WTC11 (cell line): ENCODE data around the gene TAGLN3. TPM values are rescaled to one million over a fixed set of nuclear protein-coding genes. Genes with fewer than 3 reads are reported as not detected.

Experiments
- ATAC-seq: fragments of 200-7000 bp; cut with Tn5 transposase; 2 replicates; pipeline ENCODE4 v1.10.0; 2021; ENCODE audit warnings: mild to moderate bottlenecking, moderate library complexity
- CTCF ChIA-PET: fragments of 300-600 bp; sonication (Branson Sonifier 250); formaldehyde crosslinking; loops from one replicate; lab custom pipeline; 2021; ENCODE audit warnings: antibody characterized with exemption; lab: Charles Lee
- POLR2A ChIA-PET: fragments of 350-600 bp; sonication (Branson Sonifier 250); formaldehyde crosslinking; loops from one replicate; lab custom pipeline; 2021; ENCODE audit warnings: antibody characterized with exemption; lab: Charles Lee
- DNase-seq: peaks from one replicate; pipeline ENCODE4 v3.0.0; 2021; ENCODE audit warnings: low spot score
- H3K27ac Mint-ChIP-seq: 2 replicates; pipeline ENCODE4 v1.8.0; 2021; ENCODE audit warnings: mixed read lengths
- H3K27me3 Mint-ChIP-seq: 2 replicates; pipeline ENCODE4 v1.8.0; 2021; ENCODE audit warnings: low read depth, mild to moderate bottlenecking, moderate library complexity, mixed read lengths
- H3K36me3 Mint-ChIP-seq: 2 replicates; pipeline ENCODE4 v1.8.0; 2021; ENCODE audit warnings: mixed read lengths
- H3K4me1 Mint-ChIP-seq: 2 replicates; pipeline ENCODE4 v1.8.0; 2022; ENCODE audit warnings: mixed read lengths
- H3K4me3 Mint-ChIP-seq: 2 replicates; pipeline ENCODE4 v1.8.0; 2021; ENCODE audit warnings: mild to moderate bottlenecking, moderate library complexity, mixed read lengths
- H3K9me3 Mint-ChIP-seq: 2 replicates; pipeline ENCODE4 v1.8.0; 2021; ENCODE audit warnings: mixed read lengths
- ATF1 ChIP-seq: sonication (generic); formaldehyde crosslinking; IDR thresholded peaks from 2 replicates; pipeline ENCODE4 v1.8.1; 2023; ENCODE audit warnings: mild to moderate bottlenecking, moderate library complexity, missing genetic modification reagents
- E2F5 ChIP-seq: sonication (generic); formaldehyde crosslinking; IDR thresholded peaks from 2 replicates; pipeline ENCODE4 v1.8.1; 2022; ENCODE audit warnings: mild to moderate bottlenecking, moderate library complexity, missing genetic modification reagents
- ERG ChIP-seq: fragments of 250-450 bp; sonication (Bioruptor Pico); IDR thresholded peaks from 2 replicates; pipeline ENCODE4 v1.8.0; 2021; ENCODE audit warnings: mild to moderate bottlenecking
- GTF2I ChIP-seq: fragments of 250-450 bp; sonication (Bioruptor Pico); conservative IDR thresholded peaks from 2 replicates; pipeline ENCODE4 v1.4.0; 2021; ENCODE audit warnings: mild to moderate bottlenecking
- HMGA2 ChIP-seq: fragments of 250-450 bp; sonication (Bioruptor Pico); IDR thresholded peaks from 2 replicates; pipeline ENCODE4 v1.4.0; 2021; ENCODE audit warnings: mild to moderate bottlenecking, moderate library complexity
- JAZF1 ChIP-seq: fragments of 250-450 bp; sonication (Bioruptor Pico); IDR thresholded peaks from 2 replicates; pipeline ENCODE4 v1.9.0; 2021; ENCODE audit warnings: moderate library complexity, mild to moderate bottlenecking, inconsistent platforms
- NFE2L1 ChIP-seq: sonication (generic); formaldehyde crosslinking; IDR thresholded peaks from 2 replicates; pipeline ENCODE4 v1.8.1; 2023; ENCODE audit warnings: missing genetic modification reagents
- NR2C2 ChIP-seq: sonication (generic); formaldehyde crosslinking; IDR thresholded peaks from 2 replicates; pipeline ENCODE4 v1.8.0; 2022; ENCODE audit warnings: mild to moderate bottlenecking, missing genetic modification reagents
- SOX15 ChIP-seq: fragments of 250-450 bp; sonication (Bioruptor Pico); IDR thresholded peaks from 2 replicates; pipeline ENCODE4 v1.9.0; 2021; ENCODE audit warnings: mild to moderate bottlenecking
- TCF7 ChIP-seq: sonication (generic); formaldehyde crosslinking; IDR thresholded peaks from 2 replicates; pipeline ENCODE4 v1.8.0; 2022; ENCODE audit warnings: mild to moderate bottlenecking, low read depth, missing genetic modification reagents, moderate library complexity
- TEAD1 ChIP-seq: sonication (generic); formaldehyde crosslinking; IDR thresholded peaks from 2 replicates; pipeline ENCODE4 v1.8.0; 2022; ENCODE audit warnings: mild to moderate bottlenecking, missing genetic modification reagents
- TP53 ChIP-seq: sonication (generic); formaldehyde crosslinking; IDR thresholded peaks from 2 replicates; pipeline ENCODE4 v1.8.1; 2023; ENCODE audit warnings: mild to moderate bottlenecking, missing genetic modification reagents
- ZNF138 ChIP-seq: sonication (generic); formaldehyde crosslinking; conservative IDR thresholded peaks from 2 replicates; pipeline ENCODE4 v1.8.1; 2022; ENCODE audit warnings: mild to moderate bottlenecking, moderate library complexity, missing genetic modification reagents
- total RNA-seq: library from RNA; stranded (reverse); gene quantifications from 3 replicates; pipeline ENCODE4 v1.2.3, GENCODE V29; 2021
- TF ChIP-seq, protein P1 (sequence below): fragments of 250-450 bp; sonication (Bioruptor Pico); IDR thresholded peaks from 2 replicates; pipeline ENCODE4 v2.1.2; 2022; ENCODE audit warnings: mild to moderate bottlenecking, moderate library complexity
- TF ChIP-seq, protein P2 (sequence below): fragments of 200-600 bp; IDR thresholded peaks from 2 replicates; pipeline ENCODE4 v1.8.0; 2022; ENCODE audit warnings: antibody characterized with exemption
- TF ChIP-seq, protein P3 (sequence below): sonication (generic); formaldehyde crosslinking; IDR thresholded peaks from 2 replicates; pipeline ENCODE4 v1.8.0; 2022; ENCODE audit warnings: mild to moderate bottlenecking, missing genetic modification reagents
- TF ChIP-seq, protein P4 (sequence below): sonication (generic); formaldehyde crosslinking; IDR thresholded peaks from 2 replicates; pipeline ENCODE4 v1.8.1; 2023; ENCODE audit warnings: mild to moderate bottlenecking, missing genetic modification reagents, borderline replicate concordance
- TF ChIP-seq, protein P5 (sequence below): fragments of 250-450 bp; sonication (Bioruptor Pico); IDR thresholded peaks from 2 replicates; pipeline ENCODE4 v1.9.0; 2021; ENCODE audit warnings: mild to moderate bottlenecking, borderline replicate concordance
- TF ChIP-seq, protein P6 (sequence below): sonication (generic); formaldehyde crosslinking; IDR thresholded peaks from 2 replicates; pipeline ENCODE4 v1.8.1; 2022; ENCODE audit warnings: missing genetic modification reagents, borderline replicate concordance

The TAGLN3 gene
- total RNA-seq, 1 experiment from 2014 or later: 2.8 TPM

DNA sequence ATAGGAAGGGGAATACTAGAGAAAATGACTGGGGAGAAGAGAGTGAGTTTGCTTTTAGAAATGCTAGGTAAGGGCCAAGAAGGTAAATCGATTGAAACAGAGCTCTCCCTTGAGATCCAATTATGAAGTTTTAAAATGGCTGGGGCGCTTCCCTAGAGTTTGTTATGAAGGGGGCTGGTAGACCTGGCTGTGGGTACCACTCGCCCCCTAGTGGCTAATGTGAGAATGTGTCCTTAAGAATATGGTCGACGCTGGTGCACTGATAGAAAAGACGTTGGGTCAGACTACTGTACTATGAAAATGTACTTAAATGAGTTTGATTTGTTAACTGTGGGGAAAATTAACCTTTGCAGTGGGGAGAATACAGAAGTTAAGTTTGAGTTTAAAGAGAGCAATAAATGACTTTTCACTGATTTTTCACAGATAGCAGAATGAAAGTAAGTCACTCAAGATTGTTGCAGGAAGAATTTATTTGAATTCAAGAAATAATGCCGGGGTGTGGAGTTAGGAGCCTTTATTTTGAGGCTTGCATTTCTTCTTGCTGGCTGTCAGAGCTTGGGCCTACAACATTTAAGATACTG lies 45.0 kb downstream of the TAGLN3 start:
- ATAC-seq (peak; percentile 86), DNase-seq (peak; percentile 34)
- Mint-ChIP-seq H3K27me3 (no peaks in the 10 kb centered on the region), H3K36me3 (peaks cover 3% of the 10 kb centered on the region), H3K4me1 (peaks cover 31% of the 10 kb centered on the region), H3K4me3 (no peak overlapping the region), H3K27ac (no peak overlapping the region), H3K9me3 (peaks cover 7% of the 10 kb centered on the region)
- ChIA-PET CTCF (interaction anchor here (0.6 to 4.1 kb wide), 29 partner anchors 9 to 377 kb away, joined by 3 to 38 read pairs (median 4); partner anchors contain the start of genes ABHD10 and C3orf52), POLR2A (no interaction called here)
- TF ChIP-seq, protein P1, sequence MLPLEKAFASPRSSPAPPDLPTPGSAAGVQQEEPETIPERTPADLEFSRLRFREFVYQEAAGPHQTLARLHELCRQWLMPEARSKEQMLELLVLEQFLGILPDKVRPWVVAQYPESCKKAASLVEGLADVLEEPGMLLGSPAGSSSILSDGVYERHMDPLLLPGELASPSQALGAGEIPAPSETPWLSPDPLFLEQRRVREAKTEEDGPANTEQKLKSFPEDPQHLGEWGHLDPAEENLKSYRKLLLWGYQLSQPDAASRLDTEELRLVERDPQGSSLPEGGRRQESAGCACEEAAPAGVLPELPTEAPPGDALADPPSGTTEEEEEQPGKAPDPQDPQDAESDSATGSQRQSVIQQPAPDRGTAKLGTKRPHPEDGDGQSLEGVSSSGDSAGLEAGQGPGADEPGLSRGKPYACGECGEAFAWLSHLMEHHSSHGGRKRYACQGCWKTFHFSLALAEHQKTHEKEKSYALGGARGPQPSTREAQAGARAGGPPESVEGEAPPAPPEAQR (CRISPR knock-in tag): no peak
- TF ChIP-seq, protein P2, sequence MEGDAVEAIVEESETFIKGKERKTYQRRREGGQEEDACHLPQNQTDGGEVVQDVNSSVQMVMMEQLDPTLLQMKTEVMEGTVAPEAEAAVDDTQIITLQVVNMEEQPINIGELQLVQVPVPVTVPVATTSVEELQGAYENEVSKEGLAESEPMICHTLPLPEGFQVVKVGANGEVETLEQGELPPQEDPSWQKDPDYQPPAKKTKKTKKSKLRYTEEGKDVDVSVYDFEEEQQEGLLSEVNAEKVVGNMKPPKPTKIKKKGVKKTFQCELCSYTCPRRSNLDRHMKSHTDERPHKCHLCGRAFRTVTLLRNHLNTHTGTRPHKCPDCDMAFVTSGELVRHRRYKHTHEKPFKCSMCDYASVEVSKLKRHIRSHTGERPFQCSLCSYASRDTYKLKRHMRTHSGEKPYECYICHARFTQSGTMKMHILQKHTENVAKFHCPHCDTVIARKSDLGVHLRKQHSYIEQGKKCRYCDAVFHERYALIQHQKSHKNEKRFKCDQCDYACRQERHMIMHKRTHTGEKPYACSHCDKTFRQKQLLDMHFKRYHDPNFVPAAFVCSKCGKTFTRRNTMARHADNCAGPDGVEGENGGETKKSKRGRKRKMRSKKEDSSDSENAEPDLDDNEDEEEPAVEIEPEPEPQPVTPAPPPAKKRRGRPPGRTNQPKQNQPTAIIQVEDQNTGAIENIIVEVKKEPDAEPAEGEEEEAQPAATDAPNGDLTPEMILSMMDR: peak; percentile 89
- no peak for TF ChIP-seq TP53

GRCh38 chr3:112046599-112046998 lies 47.9 kb downstream of the TAGLN3 start:
- no peak for ATAC-seq
- no peak overlapping the region for H3K4me3 Mint-ChIP-seq
- no peaks in the 10 kb centered on the region; the same call in 1 of the 2 replicates for H3K27me3 Mint-ChIP-seq
- H3K36me3 Mint-ChIP-seq: no peaks in the 10 kb centered on the region
- no peak for DNase-seq
- CTCF ChIA-PET: no interaction called here
- peaks cover 23% of the 10 kb centered on the region for H3K4me1 Mint-ChIP-seq
- no peak overlapping the region for H3K27ac Mint-ChIP-seq
- POLR2A ChIA-PET: no interaction called here
- H3K9me3 Mint-ChIP-seq: no peaks in the 10 kb centered on the region
- no peak for TF ChIP-seq GTF2I (CRISPR knock-in tag)
- no peak for TF ChIP-seq E2F5
- no peak for TF ChIP-seq ERG (CRISPR knock-in tag)
- TF ChIP-seq NR2C2: no peak
- TF ChIP-seq, protein P3, sequence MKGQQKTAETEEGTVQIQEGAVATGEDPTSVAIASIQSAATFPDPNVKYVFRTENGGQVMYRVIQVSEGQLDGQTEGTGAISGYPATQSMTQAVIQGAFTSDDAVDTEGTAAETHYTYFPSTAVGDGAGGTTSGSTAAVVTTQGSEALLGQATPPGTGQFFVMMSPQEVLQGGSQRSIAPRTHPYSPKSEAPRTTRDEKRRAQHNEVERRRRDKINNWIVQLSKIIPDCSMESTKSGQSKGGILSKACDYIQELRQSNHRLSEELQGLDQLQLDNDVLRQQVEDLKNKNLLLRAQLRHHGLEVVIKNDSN (CRISPR knock-in tag): no peak
- TF ChIP-seq, protein P4, sequence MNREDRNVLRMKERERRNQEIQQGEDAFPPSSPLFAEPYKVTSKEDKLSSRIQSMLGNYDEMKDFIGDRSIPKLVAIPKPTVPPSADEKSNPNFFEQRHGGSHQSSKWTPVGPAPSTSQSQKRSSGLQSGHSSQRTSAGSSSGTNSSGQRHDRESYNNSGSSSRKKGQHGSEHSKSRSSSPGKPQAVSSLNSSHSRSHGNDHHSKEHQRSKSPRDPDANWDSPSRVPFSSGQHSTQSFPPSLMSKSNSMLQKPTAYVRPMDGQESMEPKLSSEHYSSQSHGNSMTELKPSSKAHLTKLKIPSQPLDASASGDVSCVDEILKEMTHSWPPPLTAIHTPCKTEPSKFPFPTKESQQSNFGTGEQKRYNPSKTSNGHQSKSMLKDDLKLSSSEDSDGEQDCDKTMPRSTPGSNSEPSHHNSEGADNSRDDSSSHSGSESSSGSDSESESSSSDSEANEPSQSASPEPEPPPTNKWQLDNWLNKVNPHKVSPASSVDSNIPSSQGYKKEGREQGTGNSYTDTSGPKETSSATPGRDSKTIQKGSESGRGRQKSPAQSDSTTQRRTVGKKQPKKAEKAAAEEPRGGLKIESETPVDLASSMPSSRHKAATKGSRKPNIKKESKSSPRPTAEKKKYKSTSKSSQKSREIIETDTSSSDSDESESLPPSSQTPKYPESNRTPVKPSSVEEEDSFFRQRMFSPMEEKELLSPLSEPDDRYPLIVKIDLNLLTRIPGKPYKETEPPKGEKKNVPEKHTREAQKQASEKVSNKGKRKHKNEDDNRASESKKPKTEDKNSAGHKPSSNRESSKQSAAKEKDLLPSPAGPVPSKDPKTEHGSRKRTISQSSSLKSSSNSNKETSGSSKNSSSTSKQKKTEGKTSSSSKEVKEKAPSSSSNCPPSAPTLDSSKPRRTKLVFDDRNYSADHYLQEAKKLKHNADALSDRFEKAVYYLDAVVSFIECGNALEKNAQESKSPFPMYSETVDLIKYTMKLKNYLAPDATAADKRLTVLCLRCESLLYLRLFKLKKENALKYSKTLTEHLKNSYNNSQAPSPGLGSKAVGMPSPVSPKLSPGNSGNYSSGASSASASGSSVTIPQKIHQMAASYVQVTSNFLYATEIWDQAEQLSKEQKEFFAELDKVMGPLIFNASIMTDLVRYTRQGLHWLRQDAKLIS (CRISPR knock-in tag): no peak
- TF ChIP-seq HMGA2 (CRISPR knock-in tag): no peak
- no peak for TF ChIP-seq ZNF138 (CRISPR knock-in tag)
- TF ChIP-seq NFE2L1 (CRISPR knock-in tag): no peak
- no peak for TF ChIP-seq SOX15 (CRISPR knock-in tag)
- TF ChIP-seq, protein P5, sequence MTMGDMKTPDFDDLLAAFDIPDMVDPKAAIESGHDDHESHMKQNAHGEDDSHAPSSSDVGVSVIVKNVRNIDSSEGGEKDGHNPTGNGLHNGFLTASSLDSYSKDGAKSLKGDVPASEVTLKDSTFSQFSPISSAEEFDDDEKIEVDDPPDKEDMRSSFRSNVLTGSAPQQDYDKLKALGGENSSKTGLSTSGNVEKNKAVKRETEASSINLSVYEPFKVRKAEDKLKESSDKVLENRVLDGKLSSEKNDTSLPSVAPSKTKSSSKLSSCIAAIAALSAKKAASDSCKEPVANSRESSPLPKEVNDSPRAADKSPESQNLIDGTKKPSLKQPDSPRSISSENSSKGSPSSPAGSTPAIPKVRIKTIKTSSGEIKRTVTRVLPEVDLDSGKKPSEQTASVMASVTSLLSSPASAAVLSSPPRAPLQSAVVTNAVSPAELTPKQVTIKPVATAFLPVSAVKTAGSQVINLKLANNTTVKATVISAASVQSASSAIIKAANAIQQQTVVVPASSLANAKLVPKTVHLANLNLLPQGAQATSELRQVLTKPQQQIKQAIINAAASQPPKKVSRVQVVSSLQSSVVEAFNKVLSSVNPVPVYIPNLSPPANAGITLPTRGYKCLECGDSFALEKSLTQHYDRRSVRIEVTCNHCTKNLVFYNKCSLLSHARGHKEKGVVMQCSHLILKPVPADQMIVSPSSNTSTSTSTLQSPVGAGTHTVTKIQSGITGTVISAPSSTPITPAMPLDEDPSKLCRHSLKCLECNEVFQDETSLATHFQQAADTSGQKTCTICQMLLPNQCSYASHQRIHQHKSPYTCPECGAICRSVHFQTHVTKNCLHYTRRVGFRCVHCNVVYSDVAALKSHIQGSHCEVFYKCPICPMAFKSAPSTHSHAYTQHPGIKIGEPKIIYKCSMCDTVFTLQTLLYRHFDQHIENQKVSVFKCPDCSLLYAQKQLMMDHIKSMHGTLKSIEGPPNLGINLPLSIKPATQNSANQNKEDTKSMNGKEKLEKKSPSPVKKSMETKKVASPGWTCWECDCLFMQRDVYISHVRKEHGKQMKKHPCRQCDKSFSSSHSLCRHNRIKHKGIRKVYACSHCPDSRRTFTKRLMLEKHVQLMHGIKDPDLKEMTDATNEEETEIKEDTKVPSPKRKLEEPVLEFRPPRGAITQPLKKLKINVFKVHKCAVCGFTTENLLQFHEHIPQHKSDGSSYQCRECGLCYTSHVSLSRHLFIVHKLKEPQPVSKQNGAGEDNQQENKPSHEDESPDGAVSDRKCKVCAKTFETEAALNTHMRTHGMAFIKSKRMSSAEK: no peak
- no peak for TF ChIP-seq JAZF1 (CRISPR knock-in tag)
- TF ChIP-seq, protein P6, sequence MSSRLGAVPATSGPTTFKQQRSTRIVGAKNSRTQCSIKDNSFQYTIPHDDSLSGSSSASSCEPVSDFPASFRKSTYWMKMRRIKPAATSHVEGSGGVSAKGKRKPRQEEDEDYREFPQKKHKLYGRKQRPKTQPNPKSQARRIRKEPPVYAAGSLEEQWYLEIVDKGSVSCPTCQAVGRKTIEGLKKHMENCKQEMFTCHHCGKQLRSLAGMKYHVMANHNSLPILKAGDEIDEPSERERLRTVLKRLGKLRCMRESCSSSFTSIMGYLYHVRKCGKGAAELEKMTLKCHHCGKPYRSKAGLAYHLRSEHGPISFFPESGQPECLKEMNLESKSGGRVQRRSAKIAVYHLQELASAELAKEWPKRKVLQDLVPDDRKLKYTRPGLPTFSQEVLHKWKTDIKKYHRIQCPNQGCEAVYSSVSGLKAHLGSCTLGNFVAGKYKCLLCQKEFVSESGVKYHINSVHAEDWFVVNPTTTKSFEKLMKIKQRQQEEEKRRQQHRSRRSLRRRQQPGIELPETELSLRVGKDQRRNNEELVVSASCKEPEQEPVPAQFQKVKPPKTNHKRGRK (CRISPR knock-in tag): no peak
- TF ChIP-seq ATF1: no peak
- no peak for TF ChIP-seq TCF7 (CRISPR knock-in tag)
- no peak for TF ChIP-seq TEAD1 (CRISPR knock-in tag)
